HUDEP-2 (cell line): Measurements from ENCODE around the gene CARMIL1.

ENCODE experiments used
- DNase-seq, 76 experiments: peaks; one replicate each; lab custom pipeline; 2025; ENCODE audit not compliant: unreplicated experiment in 76 of 76; lab: John Stamatoyannopoulos, UW

The CARMIL1 gene

GRCh38 chr6:25332165-25332564, 53.0 kb downstream of the CARMIL1 start:
- DNase-seq = no peak

DNA sequence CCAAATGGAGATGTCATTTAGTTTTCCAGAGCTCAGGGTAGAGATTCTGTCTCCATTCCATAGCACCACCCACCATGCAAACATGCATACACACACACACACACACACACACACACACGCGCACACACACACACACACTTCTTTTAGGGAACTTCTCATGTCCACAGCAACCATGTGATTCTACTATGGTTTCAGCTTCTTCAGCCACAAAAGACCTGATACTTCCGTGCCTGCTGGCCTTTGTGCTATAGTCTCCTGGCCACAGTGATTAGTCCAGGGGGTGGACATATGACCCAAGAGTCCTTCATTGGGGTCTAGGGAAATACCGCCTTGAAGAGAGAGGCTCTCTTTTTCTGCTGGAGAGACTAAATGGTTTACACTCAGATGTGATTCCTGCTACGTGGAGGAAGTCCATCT, 53.5 kb downstream of the CARMIL1 start:
- no peak for DNase-seq

DNA sequence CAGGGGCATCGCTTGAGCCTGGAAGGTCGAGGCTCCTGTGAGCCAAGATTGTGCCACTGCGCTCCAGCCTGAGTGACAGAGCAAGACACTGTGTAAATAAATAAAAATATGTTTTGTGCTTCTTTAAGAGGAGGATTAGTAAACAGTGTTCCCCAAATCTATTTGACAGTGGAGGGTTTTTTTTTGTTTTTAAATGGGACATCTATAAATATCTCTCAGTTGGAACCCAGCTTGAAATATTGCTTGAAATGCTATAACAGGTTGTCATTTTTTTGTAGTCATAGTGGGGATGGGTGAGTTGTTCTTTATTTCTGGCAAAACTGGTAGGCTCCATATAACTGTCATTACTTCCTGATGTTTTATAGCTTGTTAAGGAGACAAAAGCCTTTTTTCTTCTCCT, 54.3 kb downstream of the CARMIL1 start:
- no peak for DNase-seq

DNA sequence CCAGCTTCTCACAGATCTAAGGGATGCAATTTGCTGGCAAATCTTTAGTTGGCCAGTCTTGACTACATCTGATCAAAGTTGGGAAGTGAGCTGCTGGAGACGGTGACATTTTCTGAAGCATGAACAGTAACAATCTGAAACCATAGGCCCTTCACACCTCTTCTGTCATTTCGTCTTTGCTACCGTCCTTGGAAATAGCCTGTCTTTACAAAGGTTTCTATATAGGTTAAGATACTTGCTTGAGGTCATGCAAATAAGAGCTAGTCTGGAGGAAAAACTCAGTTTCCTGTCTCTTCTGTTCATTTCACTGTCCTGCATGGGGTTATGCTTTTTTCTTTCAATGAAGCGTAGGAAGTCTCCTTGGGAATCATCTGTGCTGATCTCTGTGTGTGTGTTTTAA, 55.6 kb downstream of the CARMIL1 start:
- no peak for DNase-seq

DNA sequence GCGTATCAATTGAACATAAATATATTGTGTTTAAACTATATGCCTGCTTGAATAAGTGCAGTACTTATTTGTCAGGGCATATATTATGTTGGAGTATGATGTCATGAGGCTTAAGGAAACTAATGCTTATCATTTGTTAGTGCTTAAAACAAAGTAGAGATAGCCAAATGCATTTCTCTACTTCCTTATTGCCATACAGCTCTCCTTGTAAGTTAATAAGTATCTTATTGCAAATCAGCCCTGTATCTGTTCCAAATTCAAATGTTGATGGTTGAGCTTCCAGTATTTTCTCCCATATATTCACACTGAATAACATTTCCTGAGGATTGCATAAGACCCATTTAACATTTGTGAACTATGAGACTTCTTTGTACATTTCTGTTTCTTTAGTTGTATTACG, 57.8 kb downstream of the CARMIL1 start:
- DNase-seq = no peak

DNA sequence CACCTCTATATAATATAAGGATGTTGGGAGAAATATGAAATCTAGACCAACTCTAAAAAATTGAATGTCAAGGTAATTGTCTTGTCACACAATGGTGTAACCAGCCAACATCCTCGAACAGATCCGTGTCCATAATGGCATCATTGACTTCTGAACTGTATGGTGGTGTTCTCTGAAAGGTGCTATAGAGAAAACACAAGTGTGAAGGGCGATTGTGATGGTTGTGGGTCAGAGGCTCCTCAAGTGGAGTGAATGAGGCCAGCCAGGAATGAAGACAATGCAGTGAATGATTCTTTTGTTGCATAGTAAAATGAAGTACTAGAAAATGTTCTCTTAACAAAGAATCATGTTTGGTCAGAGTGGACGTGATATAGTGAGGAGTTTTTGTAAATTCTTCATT, 58.3 kb downstream of the CARMIL1 start:
- no peak for DNase-seq

DNA sequence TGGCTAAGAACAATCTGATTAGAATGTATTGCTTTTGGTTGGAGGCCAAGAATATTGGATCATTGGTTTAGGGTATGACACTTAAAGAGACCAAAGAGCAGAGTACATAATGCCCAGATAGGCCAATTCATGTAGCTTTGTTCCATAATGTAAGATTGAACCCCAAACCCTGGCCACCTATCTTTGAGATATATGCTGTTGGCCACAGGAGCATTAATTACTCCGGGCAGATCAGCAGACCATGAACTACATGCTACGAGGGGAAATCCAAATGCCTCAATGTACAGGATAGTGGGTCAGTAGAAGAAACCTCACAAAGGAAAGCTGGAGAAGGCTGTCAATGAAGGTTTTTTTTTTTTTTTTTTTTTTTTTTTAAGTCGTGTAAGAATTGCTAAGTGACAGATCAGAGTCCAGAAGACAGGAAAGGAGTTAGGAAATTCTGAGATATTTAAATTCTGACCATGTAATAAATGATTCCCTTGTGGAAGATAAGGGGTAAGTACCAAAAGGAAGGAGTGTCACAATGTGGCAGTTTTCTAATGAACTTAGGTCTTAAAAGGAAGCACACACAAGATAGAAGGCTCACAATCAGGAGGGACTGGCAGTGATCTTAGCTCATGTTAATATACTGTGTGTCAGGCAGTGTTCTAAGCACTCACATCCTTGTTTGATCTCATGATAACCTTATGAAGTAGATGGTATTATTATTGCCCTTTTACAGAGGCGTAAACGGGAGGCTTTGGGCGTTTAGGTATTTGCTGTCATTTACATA, 61.4 kb downstream of the CARMIL1 start:
- no peak for DNase-seq

DNA sequence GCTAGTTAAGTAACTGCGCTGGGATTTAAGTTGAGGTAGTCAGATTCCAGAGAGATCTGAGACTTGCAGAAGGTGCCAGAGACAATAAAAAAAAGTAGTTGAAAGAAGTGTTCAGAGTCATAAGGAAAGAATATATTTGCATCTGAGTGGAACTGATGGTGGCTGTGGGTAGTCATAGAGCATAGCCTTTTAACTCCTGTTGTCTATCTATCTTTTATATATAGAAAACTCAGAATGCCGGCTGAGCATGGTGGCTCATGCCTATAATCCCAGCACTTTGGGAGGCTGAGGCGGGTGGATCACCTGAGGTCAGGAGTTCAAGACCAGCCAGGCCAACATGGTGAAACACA, 62.0 kb downstream of the CARMIL1 start:
- no peak for DNase-seq

DNA sequence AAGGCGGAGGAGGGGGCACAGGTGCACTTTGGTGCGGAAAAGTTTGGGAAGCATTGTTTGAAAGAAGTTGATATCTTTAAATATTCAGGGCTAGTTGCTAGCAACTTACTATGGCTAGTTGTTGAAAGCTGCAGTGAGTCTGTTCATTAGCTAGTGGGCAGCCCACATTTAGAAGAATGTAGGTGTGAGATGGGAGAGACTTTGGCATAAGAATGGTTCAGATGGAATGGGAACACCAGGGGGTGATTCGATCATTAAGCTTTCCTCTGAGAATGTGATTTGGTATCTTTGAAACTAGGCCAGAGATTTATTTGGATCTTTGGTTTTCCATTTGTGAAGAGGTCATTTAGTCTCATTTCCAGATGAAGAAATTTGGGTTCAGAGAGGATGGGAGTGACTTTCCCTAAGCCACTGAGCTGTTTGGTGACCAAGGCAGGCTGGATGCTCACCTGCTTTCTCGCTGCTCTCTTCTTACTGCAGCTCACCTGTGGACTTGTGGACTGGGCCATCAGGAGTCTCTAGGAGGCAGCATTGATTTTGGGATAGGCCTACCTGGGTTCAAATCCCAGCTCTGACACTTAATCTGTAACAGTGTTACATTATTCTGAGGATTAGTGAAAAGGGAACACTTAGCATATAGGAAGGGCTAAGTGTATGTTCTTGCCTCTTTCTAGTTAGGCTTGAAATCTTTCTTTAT, 62.9 kb downstream of the CARMIL1 start:
- no peak for DNase-seq

DNA sequence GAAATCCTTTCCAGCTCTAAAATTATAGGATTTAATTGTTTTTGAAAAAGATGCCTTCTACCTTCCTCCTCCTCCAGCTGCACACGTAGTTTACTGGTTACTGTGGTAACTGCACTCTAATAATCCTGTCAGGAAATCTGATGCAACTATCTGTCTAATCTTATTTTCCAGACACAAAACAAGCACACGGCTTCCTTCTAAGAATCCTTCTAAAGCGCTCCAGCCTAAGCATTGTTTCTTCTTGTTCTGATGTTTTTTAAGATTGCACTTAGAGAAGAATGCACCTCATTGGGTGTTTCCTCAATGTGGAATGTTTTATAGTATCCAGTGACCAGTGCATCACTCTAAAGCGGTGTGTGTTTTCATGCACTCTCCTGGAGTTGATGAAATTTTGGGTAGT, 63.6 kb downstream of the CARMIL1 start:
- no peak for DNase-seq

- DNase-seq = no peak
Observed at GRCh38 chr6:25343984-25344383, 64.8 kb downstream of the CARMIL1 start.

DNA sequence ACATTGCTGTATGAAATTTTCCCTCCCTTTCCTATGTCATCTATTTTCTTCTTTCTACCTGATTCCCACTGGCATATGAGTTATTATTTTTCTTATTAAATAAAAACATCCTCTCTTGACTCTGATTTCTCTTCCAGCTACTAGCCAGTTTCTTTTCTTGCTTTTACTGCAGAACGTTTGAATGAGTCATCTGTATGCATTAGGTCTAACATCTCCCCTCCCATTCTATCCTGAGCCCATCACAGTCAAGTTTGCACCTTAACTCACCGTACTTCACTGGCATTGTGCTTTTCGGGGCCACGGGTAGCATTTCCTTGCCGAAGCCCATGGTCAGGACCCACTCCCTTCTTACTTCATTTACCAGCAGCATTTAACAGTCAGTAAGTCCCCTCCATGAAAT, 65.7 kb downstream of the CARMIL1 start:
- no peak for DNase-seq

GRCh38 chr6:25346064-25346463, 66.9 kb downstream of the CARMIL1 start:
- no peak for DNase-seq

GRCh38 chr6:25350573-25350972, 71.4 kb downstream of the CARMIL1 start:
- DNase-seq = no peak

GRCh38 chr6:25351485-25351884, 72.3 kb downstream of the CARMIL1 start:
- DNase-seq = no peak

DNA sequence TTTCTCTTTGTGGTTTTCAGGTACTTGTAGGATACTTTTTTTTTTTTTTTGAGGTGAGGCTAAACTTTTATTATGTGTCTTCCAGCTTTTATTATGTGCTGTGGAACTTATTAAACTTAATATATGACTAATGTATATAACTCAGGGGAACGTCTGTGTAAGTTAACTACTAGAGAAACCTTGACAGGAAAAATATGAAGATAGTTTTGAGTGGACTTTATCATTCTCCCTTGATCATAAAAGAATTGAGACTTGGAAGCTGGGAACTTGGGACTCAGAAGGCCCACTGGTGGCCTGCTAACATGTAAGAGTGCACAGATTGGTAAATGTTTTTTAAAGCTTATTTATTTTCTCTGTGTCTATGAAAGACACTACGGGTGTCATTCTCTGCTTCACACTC, 73.1 kb downstream of the CARMIL1 start:
- no peak for DNase-seq

DNA sequence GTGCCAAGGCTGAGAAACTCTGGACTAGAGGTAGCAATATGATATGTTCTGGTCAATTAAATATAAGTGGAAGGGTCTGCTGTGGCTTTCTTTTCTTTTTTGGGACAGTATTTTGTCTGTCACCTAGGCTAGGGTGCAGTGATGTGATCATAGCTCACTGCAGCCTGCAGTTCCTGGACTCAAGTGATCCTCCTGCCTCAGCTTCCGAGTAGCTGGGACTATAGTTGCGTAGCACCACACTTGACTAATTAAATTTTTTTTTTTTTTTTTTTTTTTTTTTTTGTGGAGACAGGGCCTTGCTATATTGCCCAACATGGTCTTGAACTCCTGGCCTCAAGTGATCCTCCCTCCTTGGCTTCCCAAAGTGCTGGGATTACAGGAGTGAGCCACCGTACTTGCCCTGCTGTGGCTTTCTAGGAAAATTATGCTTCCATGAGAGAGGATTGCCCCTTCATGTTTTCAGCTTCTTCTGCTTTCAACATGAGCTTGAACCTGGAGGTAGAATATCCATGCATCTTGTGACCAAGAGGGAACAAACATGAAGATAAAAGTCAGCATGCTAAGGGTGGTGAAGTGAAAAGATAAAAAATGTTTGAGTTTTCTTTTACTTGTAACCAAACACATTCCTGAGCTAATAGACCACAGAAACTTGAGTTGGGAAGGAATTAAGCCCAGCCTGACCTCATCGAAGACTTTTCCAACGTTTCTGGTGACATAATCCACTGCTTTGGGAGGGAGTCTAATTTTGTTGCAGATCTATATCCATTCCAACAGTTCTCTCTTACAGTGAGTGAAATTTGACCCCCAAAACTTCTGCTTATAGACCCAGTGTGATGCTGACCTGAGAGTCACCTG, 75.1 kb downstream of the CARMIL1 start:
- DNase-seq = no peak

DNA sequence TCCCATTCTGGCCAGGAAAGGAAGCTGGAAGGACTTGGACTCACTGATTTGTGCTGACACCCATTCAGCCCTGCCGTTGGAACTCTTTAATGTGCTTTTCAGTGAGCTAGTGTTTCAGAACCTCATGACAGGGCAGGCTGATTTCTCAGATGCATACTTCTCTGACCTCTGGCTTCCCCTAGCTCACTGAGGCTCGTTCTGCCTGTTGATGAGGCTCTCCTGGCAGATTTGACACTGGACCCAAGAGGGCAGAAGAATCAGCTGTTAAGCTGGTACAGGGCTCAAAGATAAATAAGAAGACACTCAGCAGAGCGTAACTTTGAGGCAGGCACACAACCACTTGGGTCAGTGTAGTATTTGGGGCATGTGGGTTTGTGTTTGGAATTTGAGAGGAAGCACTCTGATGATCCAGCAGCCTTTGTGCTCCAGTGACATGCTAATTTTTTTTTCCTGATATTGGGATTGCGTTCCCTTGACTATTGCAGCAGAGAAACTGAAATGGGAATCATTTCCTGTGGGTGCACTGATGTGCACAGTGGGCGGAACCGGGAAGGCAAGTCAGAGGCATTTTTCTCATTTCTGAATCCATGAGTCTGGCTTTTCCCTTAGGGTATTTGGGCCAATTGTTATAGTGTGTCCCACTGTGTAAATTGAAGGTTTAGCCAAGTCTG, 80.2 kb downstream of the CARMIL1 start:
- no peak for DNase-seq

DNA sequence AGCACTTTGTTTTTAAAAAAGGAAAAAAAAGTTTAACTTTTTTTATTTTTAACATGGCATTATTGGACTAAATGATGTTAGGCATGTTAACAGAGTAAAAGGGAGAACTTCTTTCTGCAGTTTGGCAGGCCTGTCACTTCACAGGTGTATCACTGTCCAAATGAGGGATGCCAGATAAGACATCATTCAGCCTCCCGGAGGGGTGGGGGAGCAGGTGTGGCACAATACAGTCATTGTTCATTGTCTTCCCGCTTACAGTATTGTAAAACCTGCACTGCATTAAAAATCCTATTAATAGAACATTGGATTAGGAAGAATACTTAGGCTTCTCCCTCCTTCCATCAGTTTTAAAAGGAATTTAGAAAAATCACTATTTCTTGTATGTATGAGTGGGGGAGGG, 80.7 kb downstream of the CARMIL1 start:
- DNase-seq = no peak

- no peak for DNase-seq
Observed at GRCh38 chr6:25360621-25361020, 81.4 kb downstream of the CARMIL1 start.

DNA sequence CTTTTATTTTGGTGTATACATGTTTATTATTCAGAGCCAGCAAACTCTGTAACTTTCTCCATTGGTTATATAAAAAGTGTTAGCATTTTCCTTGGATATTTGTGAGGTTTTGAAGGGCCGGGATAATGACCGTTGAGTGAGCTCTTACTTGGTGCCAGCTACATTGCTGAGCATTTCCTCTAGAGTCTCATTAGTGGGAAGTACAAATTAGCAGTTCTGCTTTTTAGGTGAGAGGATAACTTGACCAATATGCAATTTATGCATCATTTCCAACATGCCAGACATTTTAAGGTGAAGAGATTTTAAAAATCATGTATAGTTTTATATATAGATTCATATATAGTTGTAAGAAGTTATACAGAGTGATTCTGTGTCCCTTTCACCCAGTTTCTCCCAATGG, 84.3 kb downstream of the CARMIL1 start:
- DNase-seq = no peak
